WI38 (cell line): ENCODE results near the gene TBCK.

Experiments used
- H3K4me3 ChIP-seq: 2 replicates; pipeline ENCODE4 v1.5.1; 2011; ENCODE audit warnings: low read depth, mild to moderate bottlenecking, control low read depth, low read length
- TF ChIP-seq, protein P1 (sequence below): IDR thresholded peaks from 2 replicates; pipeline ENCODE4 v1.5.1; 2012; ENCODE audit warnings: low read depth, mild to moderate bottlenecking, control low read depth, low read length

TBCK gene

DNA sequence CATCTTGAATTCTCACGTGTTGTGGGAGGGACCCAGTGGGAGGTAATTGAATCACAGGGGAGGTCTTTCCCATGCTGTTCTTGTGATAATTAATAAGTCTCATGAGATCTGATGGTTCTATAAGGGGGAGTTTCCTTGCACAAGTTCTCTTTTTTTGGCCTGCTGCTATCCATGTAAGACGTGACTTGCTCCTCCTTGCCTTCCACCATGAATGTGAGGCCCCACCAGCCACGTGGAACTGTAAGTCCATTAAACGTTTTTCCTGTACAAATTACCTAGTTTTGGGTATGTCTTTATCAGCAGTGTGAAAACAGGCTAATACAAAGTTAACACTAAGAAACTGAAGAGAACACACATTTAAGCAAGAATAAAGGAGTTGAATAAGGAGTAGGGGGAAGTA, 16.0 kb downstream of the TBCK start:
- TF ChIP-seq, protein P1, sequence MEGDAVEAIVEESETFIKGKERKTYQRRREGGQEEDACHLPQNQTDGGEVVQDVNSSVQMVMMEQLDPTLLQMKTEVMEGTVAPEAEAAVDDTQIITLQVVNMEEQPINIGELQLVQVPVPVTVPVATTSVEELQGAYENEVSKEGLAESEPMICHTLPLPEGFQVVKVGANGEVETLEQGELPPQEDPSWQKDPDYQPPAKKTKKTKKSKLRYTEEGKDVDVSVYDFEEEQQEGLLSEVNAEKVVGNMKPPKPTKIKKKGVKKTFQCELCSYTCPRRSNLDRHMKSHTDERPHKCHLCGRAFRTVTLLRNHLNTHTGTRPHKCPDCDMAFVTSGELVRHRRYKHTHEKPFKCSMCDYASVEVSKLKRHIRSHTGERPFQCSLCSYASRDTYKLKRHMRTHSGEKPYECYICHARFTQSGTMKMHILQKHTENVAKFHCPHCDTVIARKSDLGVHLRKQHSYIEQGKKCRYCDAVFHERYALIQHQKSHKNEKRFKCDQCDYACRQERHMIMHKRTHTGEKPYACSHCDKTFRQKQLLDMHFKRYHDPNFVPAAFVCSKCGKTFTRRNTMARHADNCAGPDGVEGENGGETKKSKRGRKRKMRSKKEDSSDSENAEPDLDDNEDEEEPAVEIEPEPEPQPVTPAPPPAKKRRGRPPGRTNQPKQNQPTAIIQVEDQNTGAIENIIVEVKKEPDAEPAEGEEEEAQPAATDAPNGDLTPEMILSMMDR, result no peak

GRCh38 chr4:106297245-106298035, 18.6 kb downstream of the TBCK start:
- H3K4me3 ChIP-seq, result no peak overlapping the region
- TF ChIP-seq, protein P1, result no peak

More for the DNA sequence above, 16.0 kb downstream of the TBCK start:
- no peak overlapping the region for H3K4me3 ChIP-seq

- TF ChIP-seq, protein P1, result no peak
- H3K4me3 ChIP-seq, result no peak overlapping the region
These were observed 21.9 kb downstream of the TBCK start for GRCh38 chr4:106294062-106294461.

GRCh38 chr4:106291678-106292077, 24.3 kb downstream of the TBCK start:
- TF ChIP-seq, protein P1, result no peak

DNA sequence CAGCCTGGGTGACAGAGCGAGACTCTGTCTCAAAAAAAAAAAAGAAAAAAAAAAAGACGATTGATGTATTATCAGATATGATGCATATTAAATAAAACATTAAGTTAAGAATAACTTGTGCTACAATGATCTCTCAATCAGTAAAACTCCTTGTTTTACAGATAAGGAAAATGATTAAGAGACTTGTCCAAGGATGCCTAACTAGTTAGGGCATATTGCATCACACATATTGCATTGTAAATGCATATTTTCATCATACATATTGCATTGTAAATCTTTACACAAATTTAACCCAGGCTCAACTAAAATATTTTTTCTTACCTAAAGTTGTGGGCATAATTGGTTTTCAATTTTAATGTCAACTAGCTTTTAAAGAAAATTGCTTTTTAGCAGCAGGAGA, 26.3 kb downstream of the TBCK start:
- TF ChIP-seq, protein P1, result no peak

More at GRCh38 chr4:106291678-106292077, 24.3 kb downstream of the TBCK start:
- no peak overlapping the region for H3K4me3 ChIP-seq

GRCh38 chr4:106287353-106287969, 28.5 kb downstream of the TBCK start:
- H3K4me3 ChIP-seq, result no peak overlapping the region
- TF ChIP-seq, protein P1, result no peak

More for the DNA sequence above, 26.3 kb downstream of the TBCK start:
- no peak overlapping the region for H3K4me3 ChIP-seq

- H3K4me3 ChIP-seq, result no peak overlapping the region
- TF ChIP-seq, protein P1, result no peak
These were observed 29.4 kb downstream of the TBCK start for GRCh38 chr4:106286611-106287010.
